Suprapubic skin (tissue), 4 donors: Measurements from ENCODE around the gene GRID2. TPM values are rescaled to one million over a fixed set of nuclear protein-coding genes. Genes with fewer than 3 reads are reported as not detected.

Experiments used
- DNase-seq, 2 donors: peaks; one replicate each; pipeline ENCODE4 v3.0.0-alpha.2; 2019; ENCODE audit warnings: low spot score in 2 of 2
- H3K27ac ChIP-seq: fragments of 200-600 bp; sonication (generic); one replicate; pipeline ENCODE4 v1.5.1; 2019
- H3K27me3 ChIP-seq: fragments of 200-600 bp; sonication (generic); one replicate; pipeline ENCODE4 v1.5.1; 2019
- H3K36me3 ChIP-seq: fragments of 200-600 bp; sonication (generic); one replicate; pipeline ENCODE4 v1.5.1; 2019
- H3K4me1 ChIP-seq: fragments of 200-600 bp; sonication (generic); one replicate; pipeline ENCODE4 v1.5.1; 2019
- H3K4me3 ChIP-seq: fragments of 200-600 bp; sonication (generic); one replicate; pipeline ENCODE4 v1.5.1; 2019; ENCODE audit warnings: mild to moderate bottlenecking
- H3K9me3 ChIP-seq: fragments of 200-600 bp; sonication (generic); one replicate; pipeline ENCODE4 v1.5.1; 2019
- EP300 ChIP-seq: sonication (generic); formaldehyde crosslinking; IDR thresholded peaks from one replicate; pipeline ENCODE4 v1.6.1; 2017; ENCODE audit warnings: antibody characterized with exemption
- POLR2A ChIP-seq, 2 donors: fragments of 450-650 bp; IDR thresholded peaks; one replicate each; pipeline ENCODE4 v1.6.1; 2017; ENCODE audit warnings: antibody characterized with exemption in 2 of 2, mild to moderate bottlenecking in 2 of 2, moderate library complexity in 2 of 2
- POLR2AphosphoS5 ChIP-seq, 3 donors: sonication (generic); formaldehyde crosslinking; IDR thresholded peaks; one replicate each; pipeline ENCODE4 v1.6.1; 2017; ENCODE audit warnings: antibody characterized with exemption in 3 of 3
- WGBS: methylation state at CpG from one replicate; pipeline ENCODE4 v1.1.5; 2018; 5-methylcytosine and 5-hydroxymethylcytosine counted together
- total RNA-seq, 4 donors: library from RNA; depleted of rRNA; stranded (reverse); fragments of >200 nt; gene quantifications; one replicate each; pipeline ENCODE4 v1.1.0, GENCODE V29; 2016
- TF ChIP-seq, protein P1 (sequence below), 2 donors: fragments of 200-600 bp in 1 of 2; fragments of 450-650 bp in 1 of 2; sonication (generic) in 1 of 2; IDR thresholded peaks; one replicate each; pipeline ENCODE4 v1.5.1; 2016 to 2019; ENCODE audit warnings: antibody characterized with exemption in 2 of 2, mild to moderate bottlenecking in 1 of 2, moderate library complexity in 1 of 2

The GRID2 gene
- total RNA-seq, 4 donors from 2014 or later, result not detected

DNA sequence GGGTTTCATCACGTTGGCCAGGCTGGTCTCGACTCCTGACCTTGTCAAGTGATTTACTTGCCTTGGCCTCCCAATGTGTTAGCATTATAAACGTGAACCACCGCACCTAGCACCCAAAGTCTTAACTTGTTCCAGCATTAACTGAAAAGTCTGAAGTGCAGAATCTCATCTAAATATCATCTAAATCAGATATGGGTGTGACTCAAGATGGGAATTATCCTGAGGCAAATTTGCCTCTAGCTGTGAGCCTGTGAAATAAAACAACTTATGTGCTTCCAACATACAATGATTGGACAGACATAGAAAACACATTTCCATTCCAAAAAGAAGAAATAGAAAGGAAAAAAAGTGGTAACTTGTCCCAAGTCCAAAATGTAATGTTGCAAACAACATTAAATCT lies 883.7 kb downstream of the GRID2 start:
- Histone ChIP-seq H3K4me1 (peaks cover 14% of the 10 kb centered on the region), H3K36me3 (no peaks in the 10 kb centered on the region), H3K27me3 (no peaks in the 10 kb centered on the region), H3K4me3 (no peak overlapping the region), H3K9me3 (no peaks in the 10 kb centered on the region), H3K27ac (no peak overlapping the region)
- DNase-seq, result no peak
- 56% methylated on average over 4 of the region's 4 CpGs for WGBS
- TF ChIP-seq POLR2AphosphoS5 (IDR thresholded peaks at IDR 0.05) (no peak), POLR2A (IDR thresholded peaks at IDR 0.05) (no peak), EP300 (no peak)
- TF ChIP-seq, protein P1, sequence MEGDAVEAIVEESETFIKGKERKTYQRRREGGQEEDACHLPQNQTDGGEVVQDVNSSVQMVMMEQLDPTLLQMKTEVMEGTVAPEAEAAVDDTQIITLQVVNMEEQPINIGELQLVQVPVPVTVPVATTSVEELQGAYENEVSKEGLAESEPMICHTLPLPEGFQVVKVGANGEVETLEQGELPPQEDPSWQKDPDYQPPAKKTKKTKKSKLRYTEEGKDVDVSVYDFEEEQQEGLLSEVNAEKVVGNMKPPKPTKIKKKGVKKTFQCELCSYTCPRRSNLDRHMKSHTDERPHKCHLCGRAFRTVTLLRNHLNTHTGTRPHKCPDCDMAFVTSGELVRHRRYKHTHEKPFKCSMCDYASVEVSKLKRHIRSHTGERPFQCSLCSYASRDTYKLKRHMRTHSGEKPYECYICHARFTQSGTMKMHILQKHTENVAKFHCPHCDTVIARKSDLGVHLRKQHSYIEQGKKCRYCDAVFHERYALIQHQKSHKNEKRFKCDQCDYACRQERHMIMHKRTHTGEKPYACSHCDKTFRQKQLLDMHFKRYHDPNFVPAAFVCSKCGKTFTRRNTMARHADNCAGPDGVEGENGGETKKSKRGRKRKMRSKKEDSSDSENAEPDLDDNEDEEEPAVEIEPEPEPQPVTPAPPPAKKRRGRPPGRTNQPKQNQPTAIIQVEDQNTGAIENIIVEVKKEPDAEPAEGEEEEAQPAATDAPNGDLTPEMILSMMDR (IDR thresholded peaks at IDR 0.05), result no peak

DNA sequence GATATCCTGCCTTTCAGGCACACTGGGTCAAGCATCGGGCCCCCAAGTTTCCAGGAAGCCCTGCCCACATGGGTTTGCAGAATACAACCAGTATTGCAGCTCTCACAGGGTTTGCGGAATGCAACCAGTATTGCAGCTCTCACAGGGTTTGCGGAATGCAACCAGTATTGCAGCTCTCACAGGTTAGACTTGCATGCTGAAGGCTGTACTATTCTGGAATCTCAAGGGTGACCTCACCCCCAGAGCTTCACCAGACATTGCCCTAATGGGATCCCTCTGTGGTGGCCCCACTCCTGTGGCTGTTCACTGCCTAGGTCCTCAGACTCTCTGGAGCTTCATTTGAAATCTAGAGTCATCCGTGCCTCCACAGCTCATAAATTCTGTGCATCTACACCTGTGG lies 884.1 kb downstream of the GRID2 start:
- Histone ChIP-seq H3K27me3 (no peaks in the 10 kb centered on the region), H3K4me1 (peaks cover 14% of the 10 kb centered on the region), H3K4me3 (no peak overlapping the region), H3K9me3 (no peaks in the 10 kb centered on the region), H3K27ac (no peak overlapping the region), H3K36me3 (no peaks in the 10 kb centered on the region)
- WGBS, result 74% methylated on average over 4 of the region's 4 CpGs
- TF ChIP-seq, protein P1 (IDR thresholded peaks at IDR 0.05), result no peak
- TF ChIP-seq POLR2AphosphoS5 (IDR thresholded peaks at IDR 0.05) (no peak), EP300 (no peak), POLR2A (IDR thresholded peaks at IDR 0.05) (no peak)
- DNase-seq, result no peak

DNA sequence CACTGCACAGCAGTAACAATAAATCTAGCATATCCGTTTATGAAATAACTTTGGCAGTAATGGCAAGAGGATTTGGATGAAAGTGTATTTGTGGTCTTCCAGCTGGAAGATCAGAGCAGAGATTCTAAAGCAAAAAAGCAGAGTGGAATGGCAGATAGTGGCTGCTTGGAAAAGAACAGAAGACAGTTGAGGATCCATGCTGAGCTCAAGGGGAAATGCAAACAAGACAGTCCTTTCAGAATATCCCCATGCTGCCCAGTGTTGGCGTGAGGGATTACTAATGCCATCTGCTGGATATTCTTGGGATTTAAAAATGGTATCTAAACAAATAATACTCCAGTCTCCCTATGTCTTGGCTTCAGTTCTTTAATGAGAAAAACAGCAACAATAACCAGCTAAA lies 895.7 kb downstream of the GRID2 start:
- H3K4me3 ChIP-seq, result no peak overlapping the region
- TF ChIP-seq POLR2AphosphoS5 (IDR thresholded peaks at IDR 0.05) (no peak), EP300 (no peak), POLR2A (IDR thresholded peaks at IDR 0.05) (no peak)
- TF ChIP-seq, protein P1 (IDR thresholded peaks at IDR 0.05), result peak in 1 of 2 donors; percentile 32
- H3K36me3 ChIP-seq, result no peaks in the 10 kb centered on the region
- no peaks in the 10 kb centered on the region for H3K9me3 ChIP-seq
- no peak for DNase-seq
- WGBS, result 29% methylated on average over 2 of the region's 2 CpGs
- H3K27ac ChIP-seq, result no peak overlapping the region
- H3K27me3 ChIP-seq, result no peaks in the 10 kb centered on the region
- no peaks in the 10 kb centered on the region for H3K4me1 ChIP-seq

DNA sequence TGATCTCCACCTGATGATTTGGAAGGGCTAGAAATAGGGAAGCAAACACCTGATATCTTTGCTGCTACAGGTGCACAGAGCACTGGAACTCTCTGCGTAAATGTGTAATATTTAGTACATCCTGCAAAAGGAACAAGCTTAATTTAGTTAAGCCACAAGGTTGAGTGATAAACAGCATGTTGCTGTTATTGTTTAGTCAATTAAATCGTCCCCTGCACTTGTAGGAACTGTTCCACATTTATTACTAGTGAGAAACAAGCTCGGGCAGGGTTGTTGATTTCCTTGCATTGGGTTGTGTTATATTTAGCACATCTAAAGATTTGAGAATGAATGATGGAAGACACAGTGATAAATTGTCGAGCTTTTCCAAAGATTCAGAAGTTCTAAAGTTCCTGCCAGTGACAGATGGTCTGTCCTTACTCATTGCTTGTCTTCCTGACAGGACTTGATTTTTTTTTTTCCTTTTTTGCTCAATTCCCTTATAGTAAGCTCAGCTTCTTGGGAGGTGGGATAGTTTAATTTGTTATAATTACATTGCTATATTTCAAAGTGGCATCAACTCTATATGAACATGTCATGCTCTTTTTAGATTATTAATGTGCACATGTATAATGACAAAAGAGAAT lies 897.8 kb downstream of the GRID2 start:
- 24% methylated on average over 4 of the region's 4 CpGs for WGBS
- Histone ChIP-seq H3K4me1 (no peaks in the 10 kb centered on the region), H3K4me3 (no peak overlapping the region), H3K27ac (no peak overlapping the region), H3K27me3 (no peaks in the 10 kb centered on the region), H3K9me3 (no peaks in the 10 kb centered on the region), H3K36me3 (no peaks in the 10 kb centered on the region)
- TF ChIP-seq POLR2AphosphoS5 (IDR thresholded peaks at IDR 0.05), result no peak
- DNase-seq, result no peak

DNA sequence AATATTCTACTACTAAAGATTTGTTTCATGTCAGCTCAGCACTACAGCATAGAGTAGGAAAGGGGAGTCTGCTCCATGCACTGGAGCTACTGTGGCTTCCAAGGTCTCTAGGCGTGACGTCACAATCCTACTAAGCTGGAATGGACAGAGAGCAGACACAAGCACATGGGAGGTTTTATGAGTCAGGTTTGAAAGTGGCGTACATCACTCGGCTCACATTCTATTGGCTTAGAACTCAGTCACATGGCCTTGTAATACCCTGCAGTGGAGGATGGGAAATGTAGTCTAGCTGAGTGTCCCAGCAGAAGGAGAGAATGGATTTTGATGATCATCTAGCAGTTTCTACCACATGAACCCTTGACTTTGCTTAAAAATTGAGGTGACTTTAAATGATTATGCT lies 899.9 kb downstream of the GRID2 start:
- no peak overlapping the region for H3K27ac ChIP-seq
- H3K4me3 ChIP-seq, result no peak overlapping the region
- TF ChIP-seq POLR2AphosphoS5 (IDR thresholded peaks at IDR 0.05) (no peak), EP300 (no peak), POLR2A (IDR thresholded peaks at IDR 0.05) (no peak)
- TF ChIP-seq, protein P1 (IDR thresholded peaks at IDR 0.05), result no peak
- H3K4me1 ChIP-seq, result no peaks in the 10 kb centered on the region
- H3K27me3 ChIP-seq, result no peaks in the 10 kb centered on the region
- H3K36me3 ChIP-seq, result no peaks in the 10 kb centered on the region
- DNase-seq, result no peak
- 91% methylated on average over 4 of the region's 4 CpGs for WGBS
- no peaks in the 10 kb centered on the region for H3K9me3 ChIP-seq

DNA sequence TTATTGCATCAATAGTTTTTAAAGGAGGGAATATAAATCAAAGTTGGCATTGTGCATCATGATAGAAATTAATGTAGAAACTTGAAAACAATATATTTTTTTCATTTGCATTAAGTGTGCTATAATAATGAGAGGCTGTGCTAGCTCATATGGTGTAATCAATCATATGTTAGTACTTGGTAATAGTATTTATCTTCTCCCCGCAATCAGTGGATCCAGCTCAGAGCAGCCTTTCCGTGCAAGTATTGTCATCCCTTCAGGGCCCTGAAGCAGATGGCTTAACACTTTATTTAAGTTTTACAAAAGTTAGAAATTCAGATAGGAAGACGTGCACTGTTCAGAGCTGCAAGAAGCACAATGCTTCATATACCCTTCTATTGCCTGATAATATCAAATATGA lies 908.5 kb downstream of the GRID2 start:
- Histone ChIP-seq H3K36me3 (no peaks in the 10 kb centered on the region), H3K27ac (no peak overlapping the region), H3K4me1 (no peaks in the 10 kb centered on the region), H3K27me3 (no peaks in the 10 kb centered on the region), H3K4me3 (no peak overlapping the region), H3K9me3 (no peaks in the 10 kb centered on the region)
- TF ChIP-seq, protein P1 (IDR thresholded peaks at IDR 0.05), result no peak
- no peak for TF ChIP-seq POLR2A (IDR thresholded peaks at IDR 0.05)
- TF ChIP-seq EP300, result no peak
- TF ChIP-seq POLR2AphosphoS5 (IDR thresholded peaks at IDR 0.05), result no peak
- DNase-seq, result no peak
- 80% methylated on average over 3 of the region's 3 CpGs for WGBS
